Stimulated activated CD4-positive, alpha-beta T cell treated with anti-CD3 and anti-CD28 coated beads, Interleukin-2, amount 100 ng/mL, for 4 hours (primary cell): Measurements from ENCODE around the gene GPR157.

Experiments
- DNase-seq: peaks from one replicate; pipeline ENCODE4 v3.0.0-alpha.2; 2020; ENCODE audit warnings: low read depth

Gene GPR157

GRCh38 chr1:9086796-9087195 is 42.1 kb downstream of the GPR157 start:
- DNase-seq = no peak

- DNase-seq = no peak
Measured at GRCh38 chr1:9086045-9086444, 42.9 kb downstream of the GPR157 start.

- DNase-seq = no peak
Measured at GRCh38 chr1:9085306-9085940, 43.5 kb downstream of the GPR157 start.

DNA sequence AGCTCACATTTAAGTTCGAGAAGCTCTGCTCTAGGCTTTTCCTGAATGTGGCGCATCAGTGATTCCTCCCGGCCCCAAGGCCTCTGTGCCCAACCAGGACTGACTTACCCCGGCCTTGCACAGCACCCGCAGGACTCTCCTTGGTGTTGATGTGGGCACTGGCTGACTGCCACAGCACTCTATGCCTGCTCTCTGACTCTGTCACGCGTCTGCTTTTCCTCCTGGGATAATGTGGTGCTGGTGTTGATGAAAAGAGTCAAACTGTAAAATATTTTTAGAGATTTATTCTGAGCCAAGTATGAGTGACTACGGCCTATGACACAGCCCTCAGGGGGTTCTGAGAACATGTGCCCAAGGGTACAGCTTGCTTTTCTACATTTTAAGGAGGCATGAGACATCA is 44.0 kb downstream of the GPR157 start:
- DNase-seq = no peak

- no peak for DNase-seq
Measured at GRCh38 chr1:9081473-9081872, 47.4 kb downstream of the GPR157 start.

- DNase-seq = no peak
Measured at GRCh38 chr1:9080705-9081291, 48.1 kb downstream of the GPR157 start.

GRCh38 chr1:9079988-9080704 is 48.8 kb downstream of the GPR157 start:
- no peak for DNase-seq

GRCh38 chr1:9078752-9079500 is 50.0 kb downstream of the GPR157 start:
- no peak for DNase-seq

- no peak for DNase-seq
Measured at GRCh38 chr1:9078015-9078751, 50.7 kb downstream of the GPR157 start.

- DNase-seq = no peak
Measured at GRCh38 chr1:9075022-9075421, 53.9 kb downstream of the GPR157 start.

GRCh38 chr1:9073143-9073542 is 55.8 kb downstream of the GPR157 start:
- no peak for DNase-seq

- DNase-seq = no peak
Measured at GRCh38 chr1:9071554-9072235, 57.2 kb downstream of the GPR157 start.

- DNase-seq = no peak
Measured at GRCh38 chr1:9070486-9070885, 58.4 kb downstream of the GPR157 start.

GRCh38 chr1:9069326-9070100 is 59.4 kb downstream of the GPR157 start, which contains the start of gene SLC2A5:
SLC2A5 (minus strand) TSS chr1:9069635; CDS start chr1:9069536, 99 bp downstream.
- no peak for DNase-seq

- no peak for DNase-seq
Measured at GRCh38 chr1:9068981-9069325, 59.9 kb downstream of the GPR157 start.

GRCh38 chr1:9066945-9067807 is 61.7 kb downstream of the GPR157 start:
- no peak for DNase-seq

DNA sequence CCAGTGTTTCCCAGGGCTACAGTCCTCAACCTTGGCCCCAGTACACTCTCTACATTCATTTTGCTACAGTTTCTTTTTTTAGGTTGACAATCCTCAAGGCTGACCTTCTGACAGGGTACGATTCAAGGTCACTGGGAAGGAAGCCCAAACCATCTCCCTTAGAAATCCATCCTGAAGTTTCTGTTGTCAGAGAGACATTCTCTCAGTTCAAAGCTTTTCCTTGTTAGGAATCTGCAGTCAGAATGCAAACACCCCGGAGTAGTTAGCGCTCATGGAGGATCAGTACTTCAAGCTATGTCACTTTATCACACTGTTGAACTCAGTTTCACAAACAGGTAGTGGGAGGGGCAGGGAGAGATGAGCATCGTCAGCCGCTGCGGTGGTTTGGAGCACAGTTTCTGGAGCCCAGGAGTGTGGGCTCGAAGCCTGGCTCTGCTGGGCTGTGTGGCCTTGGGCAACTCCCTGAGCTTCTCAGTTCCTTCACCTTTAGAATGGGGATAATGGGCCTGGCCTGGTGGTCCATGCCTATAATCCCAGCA is 63.6 kb downstream of the GPR157 start:
- DNase-seq = no peak

DNA sequence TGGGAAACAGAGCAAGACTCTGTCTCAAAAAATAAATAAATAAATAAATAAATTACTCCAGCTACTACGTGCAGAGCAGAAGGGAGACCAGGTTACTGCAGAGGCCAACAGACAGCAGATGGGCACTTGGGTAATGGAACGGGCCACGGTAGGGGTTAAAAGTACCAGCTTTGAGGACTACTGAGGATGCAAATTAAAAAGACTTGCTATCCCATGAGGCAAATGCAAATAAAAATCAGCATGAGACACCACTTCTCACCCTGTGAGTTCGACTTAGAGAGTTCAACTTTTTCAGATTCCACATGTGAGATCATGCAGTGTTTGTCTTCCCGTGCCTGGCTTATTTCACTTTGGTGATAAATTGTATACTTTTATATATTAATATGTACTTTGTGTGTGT is 66.1 kb downstream of the GPR157 start:
- DNase-seq = no peak

GRCh38 chr1:9062021-9062471 is 66.9 kb downstream of the GPR157 start:
- DNase-seq = no peak
